Neuron (in vitro differentiated cells): ENCODE data around the gene PDCD11.

ENCODE experiments used
- H2AFZ ChIP-seq: one replicate; pipeline ENCODE4 v1.6.1; 2013; ENCODE audit warnings: low read depth, mild to moderate bottlenecking, inconsistent platforms, low read length, moderate library complexity
- H3K27me3 ChIP-seq: one replicate; pipeline ENCODE4 v1.6.1; 2013; ENCODE audit warnings: low read length; ENCODE audit not compliant: insufficient read depth
- H3K36me3 ChIP-seq: one replicate; pipeline ENCODE4 v1.6.1; 2013; ENCODE audit warnings: low read length; ENCODE audit not compliant: insufficient read depth
- H3K4me1 ChIP-seq: one replicate; pipeline ENCODE4 v1.6.1; 2013; ENCODE audit warnings: low read length; ENCODE audit not compliant: insufficient read depth
- H3K4me3 ChIP-seq: 2 replicates; pipeline ENCODE4 v1.5.1; 2013; ENCODE audit warnings: mild to moderate bottlenecking, low read length, moderate library complexity
- H3K9me3 ChIP-seq: one replicate; pipeline ENCODE4 v1.6.1; 2013; ENCODE audit warnings: low read length

Gene PDCD11

GRCh38 chr10:103457896-103458583 lies 61.6 kb downstream of the PDCD11 start:
- H2AFZ ChIP-seq = no peak overlapping the region
- H3K4me3 ChIP-seq = no peak overlapping the region
- no peaks in the 10 kb centered on the region for H3K27me3 ChIP-seq
- peaks cover 2% of the 10 kb centered on the region for H3K4me1 ChIP-seq
- H3K9me3 ChIP-seq = peaks cover 2% of the 10 kb centered on the region
- no peaks in the 10 kb centered on the region for H3K36me3 ChIP-seq

GRCh38 chr10:103458720-103459119 lies 62.3 kb downstream of the PDCD11 start, which contains the start of gene CALHM1:
Gene CALHM1 (minus strand): TSS chr10:103458900. CDS start chr10:103458751, 149 bp downstream.
- H3K4me3 ChIP-seq = no peak within 1 kb of the TSS
- H3K36me3 ChIP-seq = no peaks in the 10 kb centered on the region
- no peaks in the 10 kb centered on the region for H3K27me3 ChIP-seq
- peaks cover 2% of the 10 kb centered on the region for H3K4me1 ChIP-seq
- peaks cover 2% of the 10 kb centered on the region for H3K9me3 ChIP-seq
- H2AFZ ChIP-seq = no peak within 1 kb of the TSS

- H2AFZ ChIP-seq = no peak overlapping the region
- H3K4me1 ChIP-seq = peaks cover 2% of the 10 kb centered on the region
- H3K27me3 ChIP-seq = no peaks in the 10 kb centered on the region
- H3K9me3 ChIP-seq = peaks cover 2% of the 10 kb centered on the region
- no peak overlapping the region for H3K4me3 ChIP-seq
- no peaks in the 10 kb centered on the region for H3K36me3 ChIP-seq
Observed at GRCh38 chr10:103459615-103460014, 63.2 kb downstream of the PDCD11 start.

DNA sequence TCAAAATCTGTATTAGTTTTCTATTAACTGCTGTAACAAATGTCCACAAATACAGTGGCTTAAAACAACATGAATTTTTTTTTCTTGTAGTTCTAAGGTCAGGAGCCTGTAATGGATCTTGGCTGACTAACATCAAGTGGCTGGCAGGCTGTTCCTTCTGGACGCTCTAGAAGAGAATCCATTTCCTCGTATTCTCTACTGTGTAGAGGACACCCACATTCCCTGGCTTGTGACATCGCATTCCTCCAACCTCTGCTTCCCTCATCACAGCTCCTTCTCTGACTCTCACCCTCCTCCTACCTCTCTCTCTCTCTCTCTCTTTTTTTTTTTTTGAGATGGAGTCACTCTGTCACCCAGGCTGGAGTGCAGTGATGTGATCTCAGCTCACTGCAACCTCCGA lies 67.1 kb downstream of the PDCD11 start:
- Histone ChIP-seq H3K36me3 (no peaks in the 10 kb centered on the region), H3K9me3 (peaks cover 2% of the 10 kb centered on the region)

GRCh38 chr10:103465411-103466179 lies 69.2 kb downstream of the PDCD11 start:
- Histone ChIP-seq H3K36me3 (no peaks in the 10 kb centered on the region), H3K4me1 (no peaks in the 10 kb centered on the region), H3K4me3 (no peak overlapping the region), H2AFZ (no peak overlapping the region), H3K9me3 (peaks cover 2% of the 10 kb centered on the region), H3K27me3 (peaks cover 5% of the 10 kb centered on the region)

More for the DNA sequence above, 67.1 kb downstream of the PDCD11 start:
- no peaks in the 10 kb centered on the region for H3K27me3 ChIP-seq
- H3K4me3 ChIP-seq = no peak overlapping the region
- H2AFZ ChIP-seq = no peak overlapping the region
- H3K4me1 ChIP-seq = peaks cover 2% of the 10 kb centered on the region

- H3K27me3 ChIP-seq = peaks cover 9% of the 10 kb centered on the region
- H3K9me3 ChIP-seq = peaks cover 2% of the 10 kb centered on the region
- no peaks in the 10 kb centered on the region for H3K36me3 ChIP-seq
Observed at GRCh38 chr10:103466734-103467133, 70.3 kb downstream of the PDCD11 start.

GRCh38 chr10:103467406-103467805 lies 71.0 kb downstream of the PDCD11 start:
- H3K9me3 ChIP-seq = peaks cover 2% of the 10 kb centered on the region
- H3K4me1 ChIP-seq = no peaks in the 10 kb centered on the region
- no peaks in the 10 kb centered on the region for H3K36me3 ChIP-seq
- H2AFZ ChIP-seq = no peak overlapping the region
- no peak overlapping the region for H3K4me3 ChIP-seq
- H3K27me3 ChIP-seq = peaks cover 12% of the 10 kb centered on the region

More at GRCh38 chr10:103466734-103467133, 70.3 kb downstream of the PDCD11 start:
- Histone ChIP-seq H3K4me3 (no peak overlapping the region), H2AFZ (no peak overlapping the region), H3K4me1 (no peaks in the 10 kb centered on the region)

DNA sequence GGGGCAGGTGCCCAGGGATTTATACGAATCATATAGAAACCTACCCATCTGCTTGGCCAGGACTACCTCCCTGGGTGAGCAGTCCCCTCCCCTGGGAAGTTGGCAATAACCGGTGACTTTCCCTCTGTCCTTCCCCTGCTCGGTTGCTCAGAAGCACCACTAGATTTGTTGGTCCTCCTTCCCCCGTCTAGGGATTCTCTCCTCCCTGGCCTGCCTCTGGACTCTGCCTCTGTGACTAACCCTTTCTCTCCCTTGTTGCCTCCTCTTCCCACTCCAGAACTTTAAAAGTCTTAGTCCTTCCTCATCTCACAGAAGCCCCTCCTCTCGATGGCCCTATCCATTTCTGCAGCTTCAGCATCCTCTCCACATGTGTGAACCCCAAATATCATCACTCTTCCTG lies 72.8 kb downstream of the PDCD11 start:
- no peak overlapping the region for H2AFZ ChIP-seq

GRCh38 chr10:103470761-103471653 lies 74.6 kb downstream of the PDCD11 start:
- H3K9me3 ChIP-seq = no peaks in the 10 kb centered on the region
- H3K36me3 ChIP-seq = no peaks in the 10 kb centered on the region
- H3K4me3 ChIP-seq = no peak overlapping the region
- H2AFZ ChIP-seq = no peak overlapping the region
- no peaks in the 10 kb centered on the region for H3K4me1 ChIP-seq
- peaks cover 12% of the 10 kb centered on the region for H3K27me3 ChIP-seq

More for the DNA sequence above, 72.8 kb downstream of the PDCD11 start:
- no peaks in the 10 kb centered on the region for H3K36me3 ChIP-seq
- no peak overlapping the region for H3K4me3 ChIP-seq
- no peaks in the 10 kb centered on the region for H3K4me1 ChIP-seq
- no peaks in the 10 kb centered on the region for H3K9me3 ChIP-seq
- peaks cover 12% of the 10 kb centered on the region for H3K27me3 ChIP-seq

DNA sequence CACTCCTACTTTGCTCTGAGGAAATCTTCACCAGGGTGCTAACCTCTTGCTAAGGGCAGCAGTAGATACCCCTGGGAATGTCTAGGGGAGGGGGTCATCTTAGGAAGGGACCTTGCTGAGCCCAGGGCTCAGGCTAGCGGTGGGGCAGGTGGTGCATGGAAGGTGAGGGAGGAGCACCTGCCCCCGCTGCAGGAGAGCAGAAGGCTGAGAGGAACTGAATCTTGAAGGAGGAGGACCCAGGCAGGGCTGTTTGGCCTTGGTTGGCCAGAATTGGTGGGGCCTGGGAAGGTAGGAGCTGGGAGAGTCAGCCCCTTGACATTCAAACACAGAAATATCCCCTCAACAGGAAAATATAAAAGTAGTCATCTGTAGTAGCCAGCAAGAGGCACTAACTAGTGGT lies 75.6 kb downstream of the PDCD11 start:
- Histone ChIP-seq H3K36me3 (no peaks in the 10 kb centered on the region), H3K4me1 (no peaks in the 10 kb centered on the region), H2AFZ (no peak overlapping the region), H3K27me3 (peaks cover 12% of the 10 kb centered on the region), H3K9me3 (no peaks in the 10 kb centered on the region), H3K4me3 (no peak overlapping the region)

- no peaks in the 10 kb centered on the region for H3K36me3 ChIP-seq
- no peaks in the 10 kb centered on the region for H3K9me3 ChIP-seq
- no peak overlapping the region for H2AFZ ChIP-seq
- no peak overlapping the region for H3K4me3 ChIP-seq
- peaks cover 12% of the 10 kb centered on the region for H3K27me3 ChIP-seq
- no peaks in the 10 kb centered on the region for H3K4me1 ChIP-seq
Observed at GRCh38 chr10:103473261-103473671, 76.8 kb downstream of the PDCD11 start.

DNA sequence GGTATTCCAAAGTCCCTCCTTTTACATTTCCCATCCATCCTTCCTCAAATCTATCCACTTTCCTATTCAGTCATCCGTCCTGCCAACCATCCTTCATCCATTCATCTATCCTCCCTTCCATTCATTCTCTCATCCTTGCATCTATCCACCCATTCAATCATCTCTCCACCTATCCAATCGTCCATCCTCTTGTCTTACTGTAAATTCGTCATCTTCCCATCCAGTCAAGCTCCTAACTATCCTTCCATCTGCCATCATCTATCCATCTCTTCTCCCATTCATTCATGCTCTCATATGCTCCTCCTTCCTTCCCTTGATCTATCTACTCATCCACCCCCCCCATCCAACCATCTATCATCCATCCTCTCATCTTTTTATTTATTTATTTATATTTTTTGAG lies 77.7 kb downstream of the PDCD11 start:
- H3K9me3 ChIP-seq = no peaks in the 10 kb centered on the region

DNA sequence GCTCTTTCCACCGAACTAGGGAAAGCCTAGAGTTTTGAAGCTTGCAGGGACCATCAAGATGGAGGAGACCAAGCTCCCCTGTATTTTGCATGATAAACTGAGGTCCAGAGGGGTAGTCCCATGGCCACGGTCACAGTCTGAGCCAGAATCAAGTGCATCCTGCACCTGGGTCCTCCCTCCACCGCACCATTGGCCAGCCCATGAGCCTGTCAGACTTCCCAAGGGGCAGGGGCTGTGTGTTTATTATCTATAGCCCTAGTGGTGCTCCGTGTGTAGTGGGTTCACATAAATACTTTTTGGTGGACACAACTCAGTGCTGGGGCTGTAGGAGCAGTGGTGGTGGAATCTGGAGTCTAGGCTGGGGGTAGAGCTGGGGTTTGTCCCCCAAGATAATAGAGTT lies 79.0 kb downstream of the PDCD11 start:
- H2AFZ ChIP-seq = no peak overlapping the region
- no peaks in the 10 kb centered on the region for H3K4me1 ChIP-seq
- no peaks in the 10 kb centered on the region for H3K36me3 ChIP-seq
- H3K9me3 ChIP-seq = no peaks in the 10 kb centered on the region
- H3K27me3 ChIP-seq = peaks cover 11% of the 10 kb centered on the region
- no peak overlapping the region for H3K4me3 ChIP-seq

More for the DNA sequence above, 77.7 kb downstream of the PDCD11 start:
- Histone ChIP-seq H3K27me3 (peaks cover 11% of the 10 kb centered on the region), H2AFZ (no peak overlapping the region), H3K4me1 (no peaks in the 10 kb centered on the region), H3K4me3 (no peak overlapping the region), H3K36me3 (no peaks in the 10 kb centered on the region)
